ENCODE results near the gene PNN. TPM values are rescaled to one million over a fixed set of nuclear protein-coding genes. Genes with fewer than 3 reads are reported as not detected.

The PNN gene
- total and polyA plus RNA-seq, 10 of the 15 experiments (the other 5 are each of a cell fraction or from before 2014, with no cell fraction given) = 44.2 to 166 (median 91.0) TPM

DNA sequence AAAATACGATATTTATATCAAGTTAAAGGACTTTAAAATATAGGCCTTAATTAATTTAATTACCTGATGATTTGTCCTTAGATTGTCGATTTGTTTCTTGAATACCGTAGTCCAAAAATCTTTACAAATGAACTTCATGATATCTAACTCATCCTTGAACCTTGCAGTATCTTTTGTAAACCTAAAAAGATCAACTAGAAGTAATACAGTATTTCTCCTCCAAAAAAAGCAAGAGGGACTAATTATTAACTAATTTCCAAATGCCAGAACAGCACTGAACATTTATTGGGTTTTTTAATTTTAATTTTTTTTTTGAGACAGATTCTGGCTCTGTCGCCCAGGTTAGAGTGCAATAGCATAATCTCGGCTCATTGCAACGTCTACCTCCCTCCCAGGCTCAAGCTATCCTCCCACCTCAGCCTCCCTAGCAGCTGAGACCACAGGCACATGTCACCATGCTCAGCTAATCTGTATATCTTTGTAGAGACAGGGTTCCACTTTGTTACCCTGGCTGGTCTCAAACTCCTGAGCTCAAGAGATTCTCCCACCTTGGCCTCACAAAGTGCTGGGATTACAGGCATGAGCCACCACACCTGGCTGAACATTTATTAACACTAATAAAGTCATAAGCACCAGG is 16.7 kb upstream of the PNN start (continued):
- TF ChIP-seq ATF7 (IDR thresholded peaks at IDR 0.05; ENCODE audit: low read depth) = no peak
- TF ChIP-seq ZSCAN29 (IDR thresholded peaks at IDR 0.05) = no peak
- TF ChIP-seq SREBF2 (IDR thresholded peaks at IDR 0.05; ENCODE audit: low read length) = no peak
- TF ChIP-seq SRF (IDR thresholded peaks at IDR 0.05; ENCODE audit: low read depth in 2 of 2, low read length in 2 of 2) = no peak
- no peak for TF ChIP-seq CHD4 (IDR thresholded peaks at IDR 0.05)
- TF ChIP-seq TAF1 (IDR thresholded peaks at IDR 0.05; ENCODE audit: borderline replicate concordance, low read depth, low read length) = no peak
- TF ChIP-seq KLF5 (IDR thresholded peaks at IDR 0.05; ENCODE audit: partially characterized antibody) = no peak
- TF ChIP-seq POLR2AphosphoS2 (IDR thresholded peaks at IDR 0.05; ENCODE audit: low read depth, low read length) = no peak
- TF ChIP-seq IKZF1 (conservative IDR thresholded peaks at IDR 0.05) = no peak
- no peak for TF ChIP-seq CBX3 (IDR thresholded peaks at IDR 0.05; ENCODE audit: borderline replicate concordance, low read depth)

DNA sequence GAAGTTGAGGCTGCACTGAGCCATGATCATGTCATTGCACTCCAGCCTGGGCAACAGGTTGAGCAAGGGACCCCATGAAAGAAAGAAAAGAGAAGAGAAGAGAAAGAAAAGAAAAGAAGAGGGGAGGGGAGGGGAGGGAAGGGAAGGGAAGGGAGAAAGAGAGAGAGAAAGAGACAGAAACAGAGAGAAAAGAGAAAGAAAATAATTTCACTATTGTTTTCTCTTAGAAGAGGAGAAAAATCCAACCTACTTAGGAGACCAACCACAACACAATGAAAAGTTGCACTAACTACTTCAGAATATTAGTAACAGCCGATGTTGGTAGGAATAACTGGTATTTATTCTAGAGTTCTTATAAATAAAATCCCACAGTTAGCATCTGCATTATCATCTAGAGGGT is 14.6 kb upstream of the PNN start:
- no peaks in the 10 kb centered on the region; the same call in 1 of the 2 replicates for H4K20me1 ChIP-seq (ENCODE audit: control insufficient read depth, insufficient read depth)
- POLR2A ChIA-PET = interaction anchor here (0.7 to 2.2 kb wide), 3 partner anchors 10 to 41 kb away, joined by 3 to 6 read pairs (median 4); partner anchors contain the start of gene TRAPPC6B
- no TSS peak for BruUV-seq (replicated peaks)
- H3K4me1 ChIP-seq (ENCODE audit: control insufficient read depth, insufficient read depth, low read length) = no peaks in the 10 kb centered on the region
- no peak; the same call in 2 of the 3 replicates for ATAC-seq
- intact Hi-C loops (cut with micrococcal nuclease; ENCODE audit: unreplicated experiment) (no loop called here), in situ Hi-C loops (cut with MboI) (no loop called here)
- H3K36me3 ChIP-seq (ENCODE audit: control insufficient read depth in 2 of 2, insufficient read depth in 2 of 2, low read length in 1 of 2) = peaks cover 4 to 11% of the 10 kb centered on the region in 2 experiments; a peak in 3 of 4 replicates
- FAIRE-seq = no peak
- H3K27me3 ChIP-seq (replicated peaks in 1 of 2; ENCODE audit: control insufficient read depth in 2 of 2, insufficient read depth in 2 of 2, low read length in 1 of 2) = no peaks in the 10 kb centered on the region
- H3K4me2 ChIP-seq (ENCODE audit: control insufficient read depth, insufficient read depth) = no peak overlapping the region
- no peak for DNase-seq (ENCODE audit: low read depth, low spot score)
- H2AFZ ChIP-seq (ENCODE audit: control insufficient read depth, low read depth, low read length) = no peak overlapping the region
- 91% methylated on average over 1 of the region's 1 CpG for WGBS (ENCODE audit: insufficient coverage, insufficient replicate concordance, low lambda C conversion rate, missing lambda C conversion rate)
- no peak overlapping the region for H3K4me3 ChIP-seq
- H3K79me2 ChIP-seq (ENCODE audit: control insufficient read depth, insufficient read depth, low read length) = peaks cover 6% of the 10 kb centered on the region
- H3K27ac ChIP-seq (ENCODE audit: control insufficient read depth, insufficient read depth) = no peak overlapping the region
- SMC1A ChIA-PET (ENCODE audit: uncharacterized antibody, unreplicated experiment) = interaction anchor here (2.8 to 2.9 kb wide), 2 partner anchors 9 to 10 kb away, joined by 11 to 13 read pairs; partner anchors contain the start of gene TRAPPC6B
- CTCF ChIA-PET = interaction anchor here (0.6 to 1.2 kb wide), 2 partner anchors 9 to 222 kb away, joined by 3 read pairs; no protein-coding TSS in a partner anchor
- H3K9me3 ChIP-seq (replicated peaks; ENCODE audit: control insufficient read depth, insufficient read depth, low read length) = no peaks in the 10 kb centered on the region
- RAD21 ChIA-PET (ENCODE audit: unreplicated experiment) = interaction anchor here (1.0 kb wide), 1 partner anchor 25 kb away, joined by 3 read pairs; no protein-coding TSS in a partner anchor
- H3K9ac ChIP-seq (ENCODE audit: control insufficient read depth, insufficient read depth, low read length) = no peak overlapping the region
- TF ChIP-seq, protein P1, sequence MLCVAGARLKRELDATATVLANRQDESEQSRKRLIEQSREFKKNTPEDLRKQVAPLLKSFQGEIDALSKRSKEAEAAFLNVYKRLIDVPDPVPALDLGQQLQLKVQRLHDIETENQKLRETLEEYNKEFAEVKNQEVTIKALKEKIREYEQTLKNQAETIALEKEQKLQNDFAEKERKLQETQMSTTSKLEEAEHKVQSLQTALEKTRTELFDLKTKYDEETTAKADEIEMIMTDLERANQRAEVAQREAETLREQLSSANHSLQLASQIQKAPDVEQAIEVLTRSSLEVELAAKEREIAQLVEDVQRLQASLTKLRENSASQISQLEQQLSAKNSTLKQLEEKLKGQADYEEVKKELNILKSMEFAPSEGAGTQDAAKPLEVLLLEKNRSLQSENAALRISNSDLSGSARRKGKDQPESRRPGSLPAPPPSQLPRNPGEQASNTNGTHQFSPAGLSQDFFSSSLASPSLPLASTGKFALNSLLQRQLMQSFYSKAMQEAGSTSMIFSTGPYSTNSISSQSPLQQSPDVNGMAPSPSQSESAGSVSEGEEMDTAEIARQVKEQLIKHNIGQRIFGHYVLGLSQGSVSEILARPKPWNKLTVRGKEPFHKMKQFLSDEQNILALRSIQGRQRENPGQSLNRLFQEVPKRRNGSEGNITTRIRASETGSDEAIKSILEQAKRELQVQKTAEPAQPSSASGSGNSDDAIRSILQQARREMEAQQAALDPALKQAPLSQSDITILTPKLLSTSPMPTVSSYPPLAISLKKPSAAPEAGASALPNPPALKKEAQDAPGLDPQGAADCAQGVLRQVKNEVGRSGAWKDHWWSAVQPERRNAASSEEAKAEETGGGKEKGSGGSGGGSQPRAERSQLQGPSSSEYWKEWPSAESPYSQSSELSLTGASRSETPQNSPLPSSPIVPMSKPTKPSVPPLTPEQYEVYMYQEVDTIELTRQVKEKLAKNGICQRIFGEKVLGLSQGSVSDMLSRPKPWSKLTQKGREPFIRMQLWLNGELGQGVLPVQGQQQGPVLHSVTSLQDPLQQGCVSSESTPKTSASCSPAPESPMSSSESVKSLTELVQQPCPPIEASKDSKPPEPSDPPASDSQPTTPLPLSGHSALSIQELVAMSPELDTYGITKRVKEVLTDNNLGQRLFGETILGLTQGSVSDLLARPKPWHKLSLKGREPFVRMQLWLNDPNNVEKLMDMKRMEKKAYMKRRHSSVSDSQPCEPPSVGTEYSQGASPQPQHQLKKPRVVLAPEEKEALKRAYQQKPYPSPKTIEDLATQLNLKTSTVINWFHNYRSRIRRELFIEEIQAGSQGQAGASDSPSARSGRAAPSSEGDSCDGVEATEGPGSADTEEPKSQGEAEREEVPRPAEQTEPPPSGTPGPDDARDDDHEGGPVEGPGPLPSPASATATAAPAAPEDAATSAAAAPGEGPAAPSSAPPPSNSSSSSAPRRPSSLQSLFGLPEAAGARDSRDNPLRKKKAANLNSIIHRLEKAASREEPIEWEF (IDR thresholded peaks at IDR 0.05; ENCODE audit: insufficient replicate concordance, low read depth, low read length) = no peak
- TF ChIP-seq, protein P2, sequence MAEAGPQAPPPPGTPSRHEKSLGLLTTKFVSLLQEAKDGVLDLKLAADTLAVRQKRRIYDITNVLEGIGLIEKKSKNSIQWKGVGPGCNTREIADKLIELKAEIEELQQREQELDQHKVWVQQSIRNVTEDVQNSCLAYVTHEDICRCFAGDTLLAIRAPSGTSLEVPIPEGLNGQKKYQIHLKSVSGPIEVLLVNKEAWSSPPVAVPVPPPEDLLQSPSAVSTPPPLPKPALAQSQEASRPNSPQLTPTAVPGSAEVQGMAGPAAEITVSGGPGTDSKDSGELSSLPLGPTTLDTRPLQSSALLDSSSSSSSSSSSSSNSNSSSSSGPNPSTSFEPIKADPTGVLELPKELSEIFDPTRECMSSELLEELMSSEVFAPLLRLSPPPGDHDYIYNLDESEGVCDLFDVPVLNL (IDR thresholded peaks at IDR 0.05; ENCODE audit: low read depth, low read length) = no peak
- TF ChIP-seq HDAC6 (IDR thresholded peaks at IDR 0.05; ENCODE audit: unreplicated experiment) (no peak), NR2C2 (IDR thresholded peaks at IDR 0.05; ENCODE audit: borderline replicate concordance, control insufficient read depth, insufficient read length, low read depth) (no peak), NFIC (IDR thresholded peaks at IDR 0.05; ENCODE audit: low read depth, low read length) (no peak), STAT1 (conservative IDR thresholded peaks at IDR 0.05) (no peak)

Data from GM12878 (cell line).